GM10266 (cell line): ENCODE results near the gene ZNF488.
"Not testable (repeated sequence)": the region's sequence is repeated elsewhere in the genome, so short reads cannot be mapped to it uniquely, and the experiment has no call there.

Source experiments
- DNase-seq: peaks from one replicate; pipeline ENCODE4 v3.0.0; 2012; ENCODE audit errors: extremely low spot score
- TF ChIP-seq, protein P1 (sequence below): IDR thresholded peaks from 2 replicates; pipeline ENCODE4 v1.5.1; 2012; ENCODE audit warnings: mild to moderate bottlenecking, low read depth; ENCODE audit not compliant: control insufficient read depth, insufficient read depth; ENCODE audit errors: missing control alignments

The ZNF488 gene

DNA sequence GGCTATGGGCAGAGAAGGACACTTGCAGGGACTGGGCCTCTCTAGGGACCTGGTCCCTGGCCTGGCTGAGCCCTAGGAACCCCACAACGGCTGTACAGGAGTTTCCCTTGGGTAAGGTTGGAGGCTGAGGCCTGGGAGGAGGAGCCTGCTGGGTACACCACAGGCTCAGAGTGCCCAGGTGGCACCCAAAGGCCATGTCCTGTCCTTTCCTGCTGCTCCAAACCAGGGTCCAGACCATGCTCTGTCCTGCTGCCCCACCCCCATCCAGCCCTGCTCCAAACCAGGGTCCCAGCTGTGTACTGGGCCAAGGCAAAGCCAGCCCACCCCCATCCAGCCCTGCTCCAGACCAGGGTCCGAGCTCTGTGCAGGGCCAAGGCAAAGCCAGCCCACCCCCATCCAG, 35.3 kb upstream of the ZNF488 start:
- no peak for DNase-seq
- TF ChIP-seq, protein P1, sequence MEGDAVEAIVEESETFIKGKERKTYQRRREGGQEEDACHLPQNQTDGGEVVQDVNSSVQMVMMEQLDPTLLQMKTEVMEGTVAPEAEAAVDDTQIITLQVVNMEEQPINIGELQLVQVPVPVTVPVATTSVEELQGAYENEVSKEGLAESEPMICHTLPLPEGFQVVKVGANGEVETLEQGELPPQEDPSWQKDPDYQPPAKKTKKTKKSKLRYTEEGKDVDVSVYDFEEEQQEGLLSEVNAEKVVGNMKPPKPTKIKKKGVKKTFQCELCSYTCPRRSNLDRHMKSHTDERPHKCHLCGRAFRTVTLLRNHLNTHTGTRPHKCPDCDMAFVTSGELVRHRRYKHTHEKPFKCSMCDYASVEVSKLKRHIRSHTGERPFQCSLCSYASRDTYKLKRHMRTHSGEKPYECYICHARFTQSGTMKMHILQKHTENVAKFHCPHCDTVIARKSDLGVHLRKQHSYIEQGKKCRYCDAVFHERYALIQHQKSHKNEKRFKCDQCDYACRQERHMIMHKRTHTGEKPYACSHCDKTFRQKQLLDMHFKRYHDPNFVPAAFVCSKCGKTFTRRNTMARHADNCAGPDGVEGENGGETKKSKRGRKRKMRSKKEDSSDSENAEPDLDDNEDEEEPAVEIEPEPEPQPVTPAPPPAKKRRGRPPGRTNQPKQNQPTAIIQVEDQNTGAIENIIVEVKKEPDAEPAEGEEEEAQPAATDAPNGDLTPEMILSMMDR, result no peak

DNA sequence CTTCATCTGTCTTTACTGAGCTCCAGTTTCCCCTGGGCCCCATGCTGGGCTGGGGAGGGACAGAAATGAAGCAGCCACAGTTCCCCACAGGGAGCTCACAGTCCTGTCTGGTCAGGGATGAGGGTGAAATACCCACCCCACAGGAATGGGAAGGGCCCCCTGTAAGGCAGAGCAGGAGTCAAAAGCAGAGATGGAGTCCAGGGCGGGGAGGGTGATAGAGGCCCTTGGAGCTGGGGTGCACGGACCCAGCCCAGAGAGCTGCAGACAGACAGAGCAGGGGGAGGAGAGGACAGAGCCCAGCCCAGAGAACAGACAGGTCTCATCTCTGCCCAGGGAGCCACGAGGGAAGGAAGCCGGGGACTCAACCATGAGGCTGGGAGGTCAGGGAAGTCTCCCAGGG, 34.9 kb upstream of the ZNF488 start:
- no peak for DNase-seq
- TF ChIP-seq, protein P1, result no peak

DNA sequence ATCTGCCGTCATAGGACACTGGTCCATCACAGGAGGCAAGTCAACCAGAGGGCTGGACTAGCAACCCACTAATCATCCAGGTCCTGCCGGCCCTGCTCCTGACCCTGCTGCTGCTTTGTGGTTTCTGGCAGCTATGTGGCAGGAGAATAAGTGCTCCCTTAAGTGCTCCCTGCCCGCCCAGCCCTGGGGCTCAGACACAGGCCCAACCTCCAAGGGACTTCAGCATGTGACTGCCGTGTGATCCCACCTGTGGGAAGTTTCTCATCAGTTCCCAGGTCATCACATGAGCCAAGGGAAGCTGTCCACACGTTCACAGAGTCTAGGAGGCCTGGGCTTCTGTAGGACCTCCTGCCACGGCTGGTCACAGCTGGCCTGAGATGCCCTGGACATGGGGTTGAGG, 34.2 kb upstream of the ZNF488 start:
- no peak for DNase-seq
- TF ChIP-seq, protein P1, result no peak

- DNase-seq, result not testable (repeated sequence)
Measured at GRCh38 chr10:47416305-47417218, 32.5 kb upstream of the ZNF488 start.

GRCh38 chr10:47415520-47416304, 31.6 kb upstream of the ZNF488 start:
- TF ChIP-seq, protein P1, result no peak
- no peak for DNase-seq

DNA sequence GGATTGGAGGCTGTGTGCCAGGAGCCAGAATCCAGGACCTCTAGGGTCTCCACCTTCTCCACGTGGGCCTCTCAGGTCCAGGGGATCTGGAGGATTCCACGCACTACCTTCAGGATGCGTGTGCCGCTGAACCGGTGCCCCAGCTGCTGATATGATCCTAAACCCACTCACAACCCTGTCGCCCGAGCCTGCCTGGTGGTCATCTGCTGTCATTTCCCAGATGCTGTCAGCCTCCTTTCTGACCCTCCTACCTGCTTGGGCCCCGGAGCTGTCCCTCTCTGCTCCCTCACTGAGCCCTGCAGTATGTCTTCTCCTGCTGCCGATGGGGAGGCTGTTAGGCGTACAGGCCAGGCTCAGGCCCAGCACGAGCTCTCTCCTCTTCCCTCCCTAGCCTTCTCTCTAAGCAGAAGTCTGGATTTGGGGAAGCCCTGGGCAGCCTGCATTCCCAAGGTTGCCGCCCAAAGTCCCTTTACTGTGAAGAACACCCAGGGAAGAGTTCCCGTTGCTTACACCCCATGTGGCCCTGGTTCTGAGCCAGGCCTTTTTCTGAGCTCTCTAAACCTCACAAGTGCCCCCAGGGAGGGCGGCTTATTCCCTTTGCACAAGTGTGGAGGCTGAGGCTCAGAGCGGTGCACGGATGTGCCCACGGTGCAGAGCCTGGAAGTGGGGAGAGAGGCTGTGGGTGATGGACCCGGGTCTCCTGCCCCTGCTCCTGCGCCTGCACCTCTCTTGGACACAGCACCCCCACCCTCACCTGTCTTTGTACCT, 30.8 kb upstream of the ZNF488 start:
- TF ChIP-seq, protein P1, result no peak
- no peak for DNase-seq

DNA sequence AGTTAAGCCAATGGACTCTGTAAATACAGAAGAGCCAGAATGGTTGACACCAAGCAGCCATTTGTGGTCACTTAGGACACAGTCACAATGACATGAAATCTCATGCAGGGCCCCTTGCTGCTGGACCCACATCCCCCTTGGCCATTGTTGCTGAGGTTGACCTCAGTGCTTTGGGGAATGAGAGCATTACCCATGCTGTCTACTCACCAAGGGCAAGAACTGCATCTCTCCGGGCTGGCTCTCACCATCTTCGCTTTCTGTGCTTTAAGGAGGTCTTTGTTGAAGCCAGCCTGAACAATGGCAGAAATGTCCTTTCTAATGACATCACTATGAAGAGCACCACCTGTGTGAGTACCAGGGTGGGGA, 30.1 kb upstream of the ZNF488 start:
- DNase-seq, result no peak
- TF ChIP-seq, protein P1, result no peak
